Astrocyte (in vitro differentiated cells and primary cell): ENCODE measurements around the gene CTNNA3. TPM values are rescaled to one million over a fixed set of nuclear protein-coding genes. Genes with fewer than 3 reads are reported as not detected.

Experiments
- DNase-seq: peaks from one replicate; pipeline ENCODE4 v3.0.0-alpha.2; 2010; ENCODE audit warnings: low read depth
- FAIRE-seq: peaks from 2 replicates; lab custom pipeline; 2011; peaks lifted over from hg19 to GRCh38; lab: Jason Lieb, UNC
- H2AFZ ChIP-seq: 2 replicates; pipeline ENCODE4 v1.6.0; 2012; ENCODE audit warnings: low read depth, low read length, inconsistent platforms
- H3K27ac ChIP-seq: 2 replicates; pipeline ENCODE4 v1.5.1; 2011; ENCODE audit warnings: low read depth, low read length, inconsistent platforms
- H3K27me3 ChIP-seq: 2 replicates; pipeline ENCODE4 v1.6.0; 2011; ENCODE audit warnings: low read length, inconsistent platforms; ENCODE audit not compliant: insufficient read depth
- H3K36me3 ChIP-seq: 2 replicates; pipeline ENCODE4 v1.5.1; 2011; ENCODE audit warnings: low read length, inconsistent platforms; ENCODE audit not compliant: insufficient read depth
- H3K4me1 ChIP-seq: 2 replicates; pipeline ENCODE4 v1.5.1; 2011; ENCODE audit warnings: low read length, inconsistent platforms; ENCODE audit not compliant: insufficient read depth
- H3K4me2 ChIP-seq: 2 replicates; pipeline ENCODE4 v1.6.0; 2012; ENCODE audit warnings: low read length, inconsistent platforms
- H3K4me3 ChIP-seq: 2 replicates; pipeline ENCODE4 v1.5.1; 2011; ENCODE audit warnings: low read depth, mild to moderate bottlenecking, low read length, inconsistent platforms; ENCODE audit not compliant: insufficient read depth
- H3K79me2 ChIP-seq: 2 replicates; pipeline ENCODE4 v1.6.0; 2012; ENCODE audit warnings: mild to moderate bottlenecking, low read length, inconsistent platforms; ENCODE audit not compliant: insufficient read depth
- H3K9ac ChIP-seq: 2 replicates; pipeline ENCODE4 v1.6.0; 2012; ENCODE audit warnings: mild to moderate bottlenecking, low read length, inconsistent platforms
- H3K9me3 ChIP-seq: 2 replicates; pipeline ENCODE4 v1.5.1; 2012; ENCODE audit warnings: low read depth, mild to moderate bottlenecking, low read length, inconsistent platforms; ENCODE audit not compliant: insufficient read depth
- H4K20me1 ChIP-seq: 2 replicates; pipeline ENCODE4 v1.6.0; 2012; ENCODE audit warnings: low read length, inconsistent platforms; ENCODE audit not compliant: insufficient read depth
- H3K27ac Mint-ChIP-seq: one replicate; pipeline ENCODE4 v1.8.0; 2021; ENCODE audit warnings: mild to moderate bottlenecking, mixed read lengths; ENCODE audit not compliant: unreplicated experiment
- H3K27me3 Mint-ChIP-seq: one replicate; pipeline ENCODE4 v1.8.0; 2021; ENCODE audit warnings: low read depth, mixed read lengths; ENCODE audit not compliant: unreplicated experiment
- H3K36me3 Mint-ChIP-seq: one replicate; pipeline ENCODE4 v1.8.0; 2021; ENCODE audit warnings: low read depth, mixed read lengths; ENCODE audit not compliant: unreplicated experiment
- H3K4me1 Mint-ChIP-seq: one replicate; pipeline ENCODE4 v1.8.0; 2021; ENCODE audit warnings: low read depth, mixed read lengths; ENCODE audit not compliant: unreplicated experiment
- H3K4me3 Mint-ChIP-seq: one replicate; pipeline ENCODE4 v1.8.0; 2021; ENCODE audit warnings: mild to moderate bottlenecking, moderate library complexity, mixed read lengths; ENCODE audit not compliant: unreplicated experiment
- H3K9me3 Mint-ChIP-seq: one replicate; pipeline ENCODE4 v1.8.0; 2021; ENCODE audit warnings: mild to moderate bottlenecking, mixed read lengths; ENCODE audit not compliant: unreplicated experiment
- CTCF ChIP-seq: IDR thresholded peaks from 2 replicates; pipeline ENCODE4 v1.5.1; 2011; ENCODE audit warnings: low read depth, mild to moderate bottlenecking, inconsistent platforms, low read length, moderate library complexity; ENCODE audit not compliant: insufficient read depth
- EZH2 ChIP-seq: IDR thresholded peaks from 2 replicates; pipeline ENCODE4 v1.6.1; 2012; ENCODE audit warnings: mild to moderate bottlenecking, low read length, inconsistent platforms; ENCODE audit not compliant: insufficient read depth
- total RNA-seq: library from RNA; stranded (reverse); gene quantifications from 2 replicates; pipeline ENCODE4 v1.2.1, GENCODE V29; 2021

The CTNNA3 gene
- total RNA-seq, 1 donor from 2014 or later, result 0.73 TPM

- no peak for TF ChIP-seq EZH2
- TF ChIP-seq CTCF, result no peak
- Histone ChIP-seq H3K27ac (no peak overlapping the region), H3K4me1 (no peaks in the 10 kb centered on the region), H3K4me2 (no peak overlapping the region), H3K9me3 (no peaks in the 10 kb centered on the region), H4K20me1 (no peaks in the 10 kb centered on the region), H3K4me3 (no peak overlapping the region), H2AFZ (no peak overlapping the region), H3K79me2 (no peaks in the 10 kb centered on the region), H3K9ac (no peak overlapping the region), H3K27me3 (no peaks in the 10 kb centered on the region), H3K36me3 (no peaks in the 10 kb centered on the region)
- H3K4me3 Mint-ChIP-seq, result no peak overlapping the region
- H3K9me3 Mint-ChIP-seq, result no peaks in the 10 kb centered on the region
- FAIRE-seq, result no peak
- H3K27me3 Mint-ChIP-seq, result peaks cover 2% of the 10 kb centered on the region
- no peaks in the 10 kb centered on the region for H3K36me3 Mint-ChIP-seq
- no peak for DNase-seq
- no peaks in the 10 kb centered on the region for H3K4me1 Mint-ChIP-seq
- H3K27ac Mint-ChIP-seq, result no peak overlapping the region
Observed at GRCh38 chr10:66881814-66882213, 814.2 kb downstream of the CTNNA3 start.

- no peak for TF ChIP-seq EZH2
- TF ChIP-seq CTCF, result no peak
- FAIRE-seq, result no peak
Observed at GRCh38 chr10:66880826-66881225, 815.2 kb downstream of the CTNNA3 start.

GRCh38 chr10:66880292-66880691, 815.7 kb downstream of the CTNNA3 start:
- no peak overlapping the region for H2AFZ ChIP-seq
- no peaks in the 10 kb centered on the region for H3K36me3 ChIP-seq
- H3K27me3 Mint-ChIP-seq, result peaks cover 2% of the 10 kb centered on the region
- H3K9me3 Mint-ChIP-seq, result no peaks in the 10 kb centered on the region
- DNase-seq (no peak), FAIRE-seq (no peak)
- H3K4me3 ChIP-seq, result no peak overlapping the region
- H3K4me1 ChIP-seq, result no peaks in the 10 kb centered on the region
- H3K27me3 ChIP-seq, result no peaks in the 10 kb centered on the region
- H3K9ac ChIP-seq, result no peak overlapping the region
- no peaks in the 10 kb centered on the region for H4K20me1 ChIP-seq
- H3K79me2 ChIP-seq, result no peaks in the 10 kb centered on the region
- no peak overlapping the region for H3K27ac Mint-ChIP-seq
- TF ChIP-seq CTCF (no peak), EZH2 (no peak)
- no peak overlapping the region for H3K4me2 ChIP-seq
- no peaks in the 10 kb centered on the region for H3K4me1 Mint-ChIP-seq
- H3K36me3 Mint-ChIP-seq, result no peaks in the 10 kb centered on the region
- no peak overlapping the region for H3K27ac ChIP-seq
- no peak overlapping the region for H3K4me3 Mint-ChIP-seq
- no peaks in the 10 kb centered on the region for H3K9me3 ChIP-seq

More at GRCh38 chr10:66880826-66881225, 815.2 kb downstream of the CTNNA3 start:
- H3K9ac ChIP-seq, result no peak overlapping the region
- H3K4me1 Mint-ChIP-seq, result no peaks in the 10 kb centered on the region
- H3K9me3 Mint-ChIP-seq, result no peaks in the 10 kb centered on the region
- H3K27ac ChIP-seq, result no peak overlapping the region
- no peak overlapping the region for H2AFZ ChIP-seq
- no peaks in the 10 kb centered on the region for H3K36me3 ChIP-seq
- no peaks in the 10 kb centered on the region for H3K27me3 ChIP-seq
- H4K20me1 ChIP-seq, result no peaks in the 10 kb centered on the region
- peaks cover 2% of the 10 kb centered on the region for H3K27me3 Mint-ChIP-seq
- H3K27ac Mint-ChIP-seq, result no peak overlapping the region
- no peak overlapping the region for H3K4me3 ChIP-seq
- no peaks in the 10 kb centered on the region for H3K9me3 ChIP-seq
- H3K79me2 ChIP-seq, result no peaks in the 10 kb centered on the region
- no peak for DNase-seq
- H3K4me3 Mint-ChIP-seq, result no peak overlapping the region
- H3K36me3 Mint-ChIP-seq, result no peaks in the 10 kb centered on the region
- no peak overlapping the region for H3K4me2 ChIP-seq
- no peaks in the 10 kb centered on the region for H3K4me1 ChIP-seq
